Measurements from ENCODE around the gene TXN.

DNA sequence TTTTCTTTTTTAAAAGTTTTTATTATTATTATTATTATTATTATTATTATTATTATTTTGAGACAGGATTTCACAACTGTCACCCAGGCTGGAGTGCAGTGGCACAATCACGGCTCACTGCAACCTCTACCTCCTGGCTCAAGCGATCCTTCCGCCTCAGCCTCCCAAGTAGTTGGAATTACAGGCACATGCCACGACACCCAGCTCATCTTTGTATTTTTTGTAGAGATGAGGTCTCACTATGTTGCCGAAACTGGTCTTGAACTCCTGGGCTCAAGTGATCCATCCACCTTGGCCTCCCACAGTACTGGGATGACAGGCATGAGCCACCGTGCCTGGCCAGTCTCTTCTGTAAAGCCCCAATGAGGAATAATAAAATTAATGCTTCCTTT, 31.0 kb upstream of the TXN start:
- TF ChIP-seq, protein P1, sequence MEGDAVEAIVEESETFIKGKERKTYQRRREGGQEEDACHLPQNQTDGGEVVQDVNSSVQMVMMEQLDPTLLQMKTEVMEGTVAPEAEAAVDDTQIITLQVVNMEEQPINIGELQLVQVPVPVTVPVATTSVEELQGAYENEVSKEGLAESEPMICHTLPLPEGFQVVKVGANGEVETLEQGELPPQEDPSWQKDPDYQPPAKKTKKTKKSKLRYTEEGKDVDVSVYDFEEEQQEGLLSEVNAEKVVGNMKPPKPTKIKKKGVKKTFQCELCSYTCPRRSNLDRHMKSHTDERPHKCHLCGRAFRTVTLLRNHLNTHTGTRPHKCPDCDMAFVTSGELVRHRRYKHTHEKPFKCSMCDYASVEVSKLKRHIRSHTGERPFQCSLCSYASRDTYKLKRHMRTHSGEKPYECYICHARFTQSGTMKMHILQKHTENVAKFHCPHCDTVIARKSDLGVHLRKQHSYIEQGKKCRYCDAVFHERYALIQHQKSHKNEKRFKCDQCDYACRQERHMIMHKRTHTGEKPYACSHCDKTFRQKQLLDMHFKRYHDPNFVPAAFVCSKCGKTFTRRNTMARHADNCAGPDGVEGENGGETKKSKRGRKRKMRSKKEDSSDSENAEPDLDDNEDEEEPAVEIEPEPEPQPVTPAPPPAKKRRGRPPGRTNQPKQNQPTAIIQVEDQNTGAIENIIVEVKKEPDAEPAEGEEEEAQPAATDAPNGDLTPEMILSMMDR (IDR thresholded peaks at IDR 0.05; ENCODE audit: low read length): no peak
- TF ChIP-seq EZH2 (IDR thresholded peaks at IDR 0.05; ENCODE audit: borderline replicate concordance, low read length): no peak
